ENCODE results near the gene TEKT5.

The TEKT5 gene

GRCh38 chr16:10654592-10655414, 39.9 kb downstream of the TEKT5 start:
- TF ChIP-seq CTCF (IDR thresholded peaks at IDR 0.05) = no peak

- TF ChIP-seq CTCF (IDR thresholded peaks at IDR 0.05) = no peak
These were observed 41.8 kb downstream of the TEKT5 start for GRCh38 chr16:10652730-10653590.

- TF ChIP-seq CTCF (IDR thresholded peaks at IDR 0.05) = no peak
These were observed 46.9 kb downstream of the TEKT5 start for GRCh38 chr16:10647721-10648296.

GRCh38 chr16:10647264-10647720, 47.4 kb downstream of the TEKT5 start:
- no peak for TF ChIP-seq CTCF (IDR thresholded peaks at IDR 0.05)

- no peak for TF ChIP-seq CTCF (IDR thresholded peaks at IDR 0.05)
These were observed 48.0 kb downstream of the TEKT5 start for GRCh38 chr16:10646581-10647263.

- TF ChIP-seq CTCF (IDR thresholded peaks at IDR 0.05) = no peak
These were observed 48.5 kb downstream of the TEKT5 start for GRCh38 chr16:10646228-10646580.

- no peak for TF ChIP-seq CTCF (IDR thresholded peaks at IDR 0.05)
These were observed 50.6 kb downstream of the TEKT5 start for GRCh38 chr16:10644092-10644491.
